ENCODE data around the gene SSTR3.
"Not testable (repeated sequence)": the region's sequence is repeated elsewhere in the genome, so short reads cannot be mapped to it uniquely, and the experiment has no call there.

The SSTR3 gene

DNA sequence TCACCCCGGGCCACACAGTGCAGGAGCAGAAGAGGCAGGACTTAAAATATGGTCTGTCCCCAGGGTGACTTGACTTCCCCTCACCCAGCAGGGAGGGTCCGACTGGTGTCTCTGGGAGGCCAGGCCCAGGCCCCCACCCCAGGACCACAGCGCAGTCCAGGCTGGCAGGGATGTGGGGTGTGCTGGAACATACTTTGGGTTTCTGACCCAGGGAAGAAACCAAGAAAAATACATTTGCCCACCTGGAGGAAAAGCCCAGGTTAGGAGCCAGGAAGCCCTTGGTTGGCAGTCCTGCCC is 29.4 kb downstream of the SSTR3 start:
- DNase-seq (ENCODE audit: low read depth in 2 of 2, low spot score in 1 of 2), result no peak

DNA sequence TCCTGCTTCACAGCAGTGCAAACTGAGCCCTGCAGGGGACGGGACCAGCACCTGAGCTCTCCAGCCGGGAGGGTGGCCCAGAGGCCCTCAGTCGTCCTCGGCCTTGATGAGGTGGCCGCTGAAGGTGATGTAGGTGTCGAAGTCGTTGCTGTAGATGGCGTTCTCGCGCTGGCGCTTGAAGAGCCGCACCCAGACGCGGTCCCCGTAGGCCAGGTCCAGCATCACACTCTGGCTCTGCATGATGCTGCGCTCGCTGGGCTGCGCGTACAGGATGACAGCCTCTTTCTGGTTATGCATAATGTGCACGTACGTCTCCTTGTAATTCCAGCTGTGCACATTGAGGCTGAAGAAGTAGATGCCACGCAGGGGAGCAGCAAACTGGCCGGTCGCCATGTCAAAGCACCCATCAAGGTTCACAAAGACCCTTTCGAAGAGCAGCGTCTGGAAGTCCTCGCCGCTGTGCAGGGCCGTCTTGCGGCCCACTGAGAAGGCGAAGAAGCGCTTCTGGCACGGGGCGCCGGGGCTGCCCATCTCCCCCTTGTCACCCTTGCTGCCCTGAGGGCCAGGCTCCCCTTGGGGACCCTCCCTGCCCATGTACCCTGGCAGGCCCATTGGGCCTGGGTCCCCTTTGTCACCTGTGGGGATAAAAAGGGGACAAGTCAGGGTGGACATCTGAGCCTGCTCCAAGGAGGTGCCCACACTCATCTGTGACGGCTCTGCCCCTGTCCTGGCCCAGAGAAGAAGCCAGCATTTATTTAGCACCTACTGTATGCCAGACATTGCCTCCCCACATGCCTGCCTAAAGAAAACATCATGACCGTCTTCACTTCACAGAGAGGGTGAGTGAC is 30.0 kb downstream of the SSTR3 start:
- no peak for DNase-seq (ENCODE audit: low read depth in 2 of 2, low spot score in 1 of 2)

DNA sequence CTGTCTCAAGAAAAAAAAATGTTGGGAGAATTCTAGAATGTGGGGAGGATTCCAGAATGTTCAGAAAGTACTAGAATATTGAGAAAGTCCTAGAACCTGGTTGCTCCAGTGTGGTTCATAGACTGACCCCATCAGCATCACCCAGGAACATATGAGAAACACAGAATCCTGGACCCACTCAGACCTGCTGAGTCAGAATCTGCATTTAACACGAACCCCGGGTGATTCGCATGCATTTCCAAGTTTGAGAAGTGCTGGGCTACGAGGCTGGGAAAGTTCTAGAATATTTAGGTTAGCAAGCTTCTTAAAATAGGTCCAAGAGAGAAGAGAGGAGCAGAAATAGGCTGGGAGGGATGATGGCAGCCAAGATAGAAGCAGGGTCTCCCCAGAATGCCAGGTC is 30.6 kb downstream of the SSTR3 start:
- DNase-seq (ENCODE audit: low read depth in 2 of 2, low spot score in 1 of 2), result no peak

DNA sequence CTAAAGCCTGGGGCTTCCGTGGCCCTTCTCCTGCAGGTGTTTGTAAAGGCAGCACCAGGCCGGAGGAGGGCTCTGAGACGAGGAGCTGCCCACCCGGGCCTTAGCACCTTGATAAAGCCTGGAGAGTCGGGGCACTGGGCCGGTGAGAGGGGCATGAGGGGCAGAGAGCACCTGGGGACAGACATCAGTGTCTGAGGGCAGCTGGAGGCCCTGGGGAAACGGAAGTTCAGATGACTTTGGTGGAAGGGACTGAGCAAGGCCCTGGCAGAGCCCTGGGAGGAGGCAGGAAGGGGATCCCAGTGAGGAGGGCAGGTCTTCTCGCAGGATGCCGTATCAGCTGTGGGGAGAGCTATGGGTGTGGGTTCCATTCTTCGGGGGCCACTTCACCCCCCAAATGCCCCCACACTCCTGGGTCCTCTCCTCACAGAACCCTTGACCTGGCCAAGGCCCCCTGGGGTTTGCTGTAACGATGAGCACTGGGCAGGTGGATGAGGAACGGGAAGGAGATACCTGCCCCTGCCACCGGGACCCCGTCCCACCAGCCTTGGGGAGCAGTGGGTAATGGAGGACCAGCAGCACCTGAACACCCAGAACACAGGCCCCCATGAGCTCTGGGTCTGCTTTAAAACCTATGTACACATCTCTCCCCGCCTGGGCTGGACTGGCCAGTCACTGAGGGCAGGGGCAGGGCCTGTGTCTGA is 31.6 kb downstream of the SSTR3 start:
- no peak for DNase-seq (ENCODE audit: low read depth in 2 of 2, low spot score in 1 of 2)

DNA sequence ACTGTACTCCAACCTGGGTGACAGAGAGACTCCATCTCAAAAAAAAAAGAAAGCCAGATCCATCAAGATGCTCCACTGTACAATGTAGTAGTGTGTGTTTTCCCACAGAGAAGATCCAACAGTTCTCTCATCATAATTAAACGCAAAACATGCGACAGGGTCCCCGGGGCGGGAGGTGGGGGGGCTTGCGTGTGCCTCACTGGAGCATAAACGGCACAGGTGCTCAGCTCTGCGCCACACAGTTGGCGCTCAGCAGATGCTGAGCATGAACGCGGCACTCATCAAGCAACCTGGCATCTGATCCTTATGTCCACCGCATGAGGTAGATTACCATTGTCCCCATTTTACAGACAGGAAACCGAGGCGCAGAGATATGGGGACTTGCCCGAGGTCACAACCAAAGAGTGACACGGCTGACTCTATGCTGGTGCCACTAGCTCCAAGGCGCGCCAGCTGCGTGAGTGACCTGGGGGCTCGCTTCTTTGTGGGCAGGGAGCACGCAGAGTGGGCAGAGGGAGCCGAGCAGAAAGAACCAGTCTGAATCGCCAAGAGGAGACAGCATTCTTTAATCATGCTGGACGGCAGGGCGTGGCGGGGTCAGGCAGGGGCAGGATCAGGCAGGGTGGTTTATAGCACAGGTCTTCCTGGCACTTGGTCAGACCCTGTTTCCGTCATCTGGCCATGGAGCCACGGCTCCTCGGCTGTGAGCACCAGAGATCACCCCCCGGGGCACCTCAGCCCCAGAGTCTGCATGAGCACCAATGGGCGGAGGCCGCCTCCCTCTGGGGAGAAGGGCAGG is 32.5 kb downstream of the SSTR3 start:
- no peak for DNase-seq (ENCODE audit: low read depth in 2 of 2, low spot score in 1 of 2)

DNA sequence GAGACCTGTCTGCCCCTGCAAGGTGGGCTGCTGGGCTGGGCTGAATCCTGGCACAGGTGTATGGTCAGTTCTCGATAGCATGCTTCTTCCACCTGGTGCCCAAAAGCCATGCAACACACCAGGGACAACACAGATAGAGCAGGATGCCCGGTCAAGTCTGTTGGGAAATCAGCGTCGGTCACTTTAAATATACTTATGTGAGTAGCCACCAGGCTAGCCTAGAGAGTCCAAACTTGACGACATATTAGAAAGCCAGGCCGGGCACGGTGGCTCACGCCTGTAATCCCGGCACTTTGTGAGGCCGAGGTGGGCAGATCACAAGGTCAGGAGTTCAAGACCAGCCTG is 33.2 kb downstream of the SSTR3 start:
- DNase-seq (ENCODE audit: low read depth in 2 of 2, low spot score in 1 of 2), result no peak

DNA sequence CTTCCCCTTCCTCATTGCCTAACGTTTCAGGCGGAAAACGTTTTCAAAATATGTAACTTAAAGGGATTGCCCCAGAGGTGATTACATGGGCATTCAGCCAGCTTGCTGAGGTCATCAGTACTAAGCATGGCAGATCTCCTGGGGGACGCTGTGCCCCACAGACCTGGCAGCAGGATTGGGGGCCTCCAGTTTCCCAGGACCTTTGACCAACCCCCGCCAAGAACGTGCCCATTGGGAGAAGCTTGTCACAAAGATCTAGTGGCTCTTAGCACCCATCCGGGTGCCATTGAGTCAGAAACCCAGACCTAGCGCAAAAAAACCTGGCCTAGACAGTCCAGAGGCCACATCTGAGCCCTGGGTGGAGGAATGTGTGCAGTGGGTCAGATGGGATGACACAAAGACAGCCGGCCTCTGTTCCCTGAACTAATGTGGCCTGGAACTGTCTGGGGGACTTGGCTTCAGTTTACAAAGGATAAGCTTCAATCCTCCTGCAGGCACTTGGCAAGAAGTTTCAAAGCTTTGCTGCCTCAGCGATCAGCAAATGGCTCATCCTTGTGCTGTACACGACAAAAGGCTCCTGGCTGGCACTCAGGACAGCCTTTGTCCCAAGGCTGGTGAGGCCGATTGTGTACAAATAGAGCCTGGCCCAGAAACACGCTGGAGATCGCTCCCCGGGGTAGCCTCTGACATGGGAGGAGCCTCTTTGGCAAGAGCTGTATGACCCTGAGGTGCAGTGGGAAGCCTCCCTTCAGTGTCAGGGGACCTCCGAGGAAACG is 33.7 kb downstream of the SSTR3 start:
- no peak for DNase-seq (ENCODE audit: low read depth in 2 of 2, low spot score in 1 of 2)

DNA sequence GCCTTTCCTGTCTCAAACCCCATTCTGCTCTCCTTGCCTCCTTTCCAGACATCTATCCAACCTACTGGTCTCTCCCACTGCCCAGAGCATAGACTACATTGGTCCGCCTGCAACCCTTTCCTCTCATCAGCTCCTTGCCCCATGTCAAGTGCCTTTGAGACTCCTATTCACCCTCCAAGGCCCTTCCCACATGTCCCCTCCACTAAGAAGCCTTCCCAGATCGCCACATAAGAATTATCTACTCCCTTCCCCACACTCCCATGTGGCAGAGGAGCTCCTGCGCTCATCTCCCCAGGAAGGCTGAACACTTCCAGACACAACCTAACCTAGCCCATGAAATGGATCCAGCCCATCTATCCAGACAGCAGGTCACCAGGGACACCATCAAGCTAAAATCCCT is 34.5 kb downstream of the SSTR3 start:
- no peak for DNase-seq (ENCODE audit: low read depth in 2 of 2, low spot score in 1 of 2)

DNA sequence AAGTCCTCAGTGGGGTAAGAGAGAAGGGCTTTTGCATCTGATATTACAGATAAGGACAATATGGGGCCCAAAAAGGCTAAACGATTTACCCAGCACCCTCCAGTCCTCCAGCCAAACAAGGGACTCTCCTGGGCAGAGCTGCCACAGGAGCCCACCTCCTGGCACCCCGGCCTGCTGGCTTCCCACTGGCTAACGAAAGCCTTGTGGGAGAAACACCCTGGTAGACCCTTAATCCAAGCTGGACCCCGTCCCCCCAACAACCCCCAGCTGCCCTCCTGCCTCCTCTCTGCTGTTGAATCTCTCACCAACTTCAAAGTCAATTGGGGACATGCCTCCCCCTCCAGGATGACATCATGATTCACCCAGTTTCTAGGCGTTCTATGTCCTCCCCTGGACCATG is 35.1 kb downstream of the SSTR3 start:
- no peak for DNase-seq (ENCODE audit: low read depth in 2 of 2, low spot score in 1 of 2)

DNA sequence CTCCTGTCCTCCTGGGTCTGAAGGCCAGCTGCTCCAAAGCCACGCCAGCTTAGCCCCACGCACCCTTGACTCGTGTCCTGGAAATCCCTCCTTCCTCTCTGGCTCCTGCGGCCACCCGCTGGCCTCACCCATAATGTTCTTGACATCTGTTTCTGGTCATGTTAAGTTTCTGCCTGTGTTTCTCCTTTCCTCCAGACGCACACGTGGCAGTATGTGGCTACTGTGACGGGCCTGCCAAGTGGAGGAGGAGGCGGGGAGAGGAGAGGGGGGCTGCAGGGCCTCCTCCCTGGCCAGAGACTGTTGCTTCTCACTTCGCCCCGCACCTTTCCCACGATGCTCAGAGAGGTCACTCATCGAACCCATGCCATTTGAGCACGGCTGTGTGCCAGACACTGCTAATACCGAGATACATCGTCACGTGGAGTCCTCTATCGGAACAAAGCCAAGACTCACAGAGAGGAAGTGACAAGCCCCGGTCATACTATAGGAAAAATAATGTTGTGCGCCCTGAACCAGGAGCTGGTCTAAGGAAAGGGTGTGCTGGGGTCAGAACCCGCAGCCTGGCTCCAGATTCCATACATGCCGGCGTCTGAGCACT is 35.7 kb downstream of the SSTR3 start:
- no peak for DNase-seq (ENCODE audit: low read depth in 2 of 2, low spot score in 1 of 2)

DNA sequence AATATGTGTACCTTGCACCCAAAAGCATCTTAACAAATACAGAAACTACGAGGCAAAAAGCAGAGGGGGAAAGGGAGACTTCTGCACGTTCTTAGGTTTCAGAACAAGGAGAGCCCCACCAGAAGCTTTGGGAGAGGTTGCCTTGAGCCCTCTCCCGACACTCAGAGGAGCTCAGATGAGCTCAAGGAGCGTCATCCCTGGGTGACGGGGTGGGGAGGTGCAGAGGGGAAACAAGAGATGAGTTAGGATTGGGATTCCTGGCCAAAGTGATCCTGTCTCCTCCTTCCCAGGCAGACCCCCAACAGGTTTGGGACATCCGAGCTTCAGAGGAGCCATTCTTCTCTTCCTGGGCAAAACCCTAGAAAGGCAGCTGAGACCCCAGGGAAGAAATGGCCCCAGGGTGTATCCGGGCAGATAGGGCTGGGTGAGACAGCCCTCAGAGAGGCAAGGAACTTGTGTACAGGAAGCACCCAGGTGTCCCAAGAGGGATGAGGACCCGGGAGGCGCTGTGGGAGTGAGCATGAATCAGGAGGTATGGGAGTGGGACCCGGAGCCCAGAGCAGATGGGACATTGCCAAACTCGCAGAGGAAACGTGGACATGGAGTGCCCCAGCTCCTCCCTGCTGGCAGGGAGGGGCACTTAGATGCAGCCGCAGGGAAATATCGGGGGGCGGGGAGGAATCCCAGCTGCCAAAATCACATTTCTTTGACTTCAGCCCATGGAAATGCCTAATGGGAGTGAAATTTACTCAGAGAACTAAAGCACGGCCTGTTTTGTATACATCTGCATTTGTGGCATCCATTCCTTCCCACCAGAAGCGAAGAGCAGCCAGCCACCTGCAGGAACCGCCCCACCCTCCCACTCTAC is 36.6 kb downstream of the SSTR3 start:
- no peak for DNase-seq (ENCODE audit: low read depth in 2 of 2, low spot score in 1 of 2)

DNA sequence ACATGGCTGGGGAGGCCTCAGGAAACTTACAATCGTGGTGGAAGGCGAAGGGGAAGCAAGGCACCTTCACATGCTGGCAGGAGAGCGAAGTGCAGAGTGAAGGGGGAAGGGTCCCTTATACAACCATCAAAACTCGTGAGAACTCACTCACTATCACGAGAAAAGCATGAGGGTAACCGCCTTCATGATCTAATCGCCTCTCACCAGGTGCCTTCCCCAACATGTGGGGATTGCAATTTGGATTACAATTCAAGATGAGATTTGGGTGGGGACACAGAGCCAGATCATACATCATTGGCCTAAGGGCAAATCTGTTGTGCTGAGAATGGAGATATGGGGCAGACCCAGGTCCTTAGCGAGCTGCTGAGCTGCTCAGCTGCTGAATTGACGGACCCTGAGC is 37.3 kb downstream of the SSTR3 start:
- DNase-seq (ENCODE audit: low read depth in 2 of 2, low spot score in 1 of 2), result no peak

DNA sequence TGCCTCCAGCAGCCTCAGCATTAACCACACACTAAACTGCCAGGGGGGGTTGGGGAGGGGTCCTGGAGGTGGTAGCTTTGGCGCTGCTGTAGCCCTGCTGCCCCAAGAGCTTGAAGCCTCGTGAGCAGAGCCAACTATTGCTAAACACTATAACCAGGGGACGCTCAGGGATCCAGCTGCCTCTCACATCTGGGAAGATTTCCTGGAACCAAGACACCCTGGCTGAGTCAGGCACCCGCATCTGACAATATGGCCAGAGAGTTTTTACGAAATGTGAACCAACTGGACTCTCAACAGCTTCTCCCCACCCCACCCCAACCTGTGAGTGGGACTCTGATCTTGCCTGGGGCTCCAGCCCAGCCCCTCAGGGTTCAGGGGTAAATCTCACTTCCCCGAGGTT is 38.6 kb downstream of the SSTR3 start:
- DNase-seq (ENCODE audit: low read depth in 2 of 2, low spot score in 1 of 2), result no peak

DNA sequence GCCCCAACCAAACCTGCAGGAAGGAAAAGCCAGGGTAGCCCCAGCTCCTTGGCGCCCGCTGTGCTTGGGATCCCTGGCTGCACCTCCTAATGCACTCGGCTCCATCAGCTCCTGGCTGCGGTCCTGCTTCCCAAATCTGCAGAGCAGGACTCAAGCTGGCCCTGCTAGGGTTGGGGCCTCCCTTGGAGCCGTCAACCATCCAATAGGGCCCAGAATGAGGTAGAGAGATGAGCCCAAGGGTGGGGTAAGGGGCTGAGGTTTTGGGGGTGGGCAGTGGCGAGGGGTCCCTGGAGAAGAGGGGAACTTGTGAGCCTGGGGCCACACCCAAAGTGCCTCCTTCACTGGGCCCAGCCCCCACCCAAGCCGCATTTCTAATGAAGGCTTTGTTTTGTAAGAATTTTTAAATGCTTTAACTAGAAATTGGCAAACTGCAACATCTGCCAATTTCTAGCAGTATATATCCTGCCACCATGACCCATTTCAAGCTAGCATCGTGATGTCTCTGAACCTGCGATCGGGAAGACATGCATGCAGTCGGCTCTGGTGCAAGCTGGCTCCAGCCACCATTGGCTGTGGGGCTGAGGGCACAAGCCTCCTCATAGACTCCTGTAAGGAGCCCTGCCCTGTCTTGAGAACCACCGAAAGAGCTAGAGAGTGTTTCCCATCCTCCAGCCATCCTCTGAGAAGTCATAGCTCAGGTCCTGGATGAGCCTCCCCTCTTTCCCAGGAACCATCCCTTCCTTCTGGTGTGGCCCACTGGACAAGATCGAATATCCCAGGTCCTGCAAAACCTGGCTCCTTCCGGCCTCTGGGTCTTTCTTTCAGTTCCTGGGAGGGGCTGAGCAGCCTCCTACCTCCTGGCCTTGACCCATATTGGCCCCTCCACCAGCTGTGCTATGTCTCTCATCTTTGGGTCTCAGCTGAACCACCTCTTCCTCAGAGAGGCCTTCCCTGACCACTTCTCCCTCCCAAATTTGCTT is 39.7 kb downstream of the SSTR3 start:
- no peak for DNase-seq (ENCODE audit: low read depth in 2 of 2, low spot score in 1 of 2)

DNA sequence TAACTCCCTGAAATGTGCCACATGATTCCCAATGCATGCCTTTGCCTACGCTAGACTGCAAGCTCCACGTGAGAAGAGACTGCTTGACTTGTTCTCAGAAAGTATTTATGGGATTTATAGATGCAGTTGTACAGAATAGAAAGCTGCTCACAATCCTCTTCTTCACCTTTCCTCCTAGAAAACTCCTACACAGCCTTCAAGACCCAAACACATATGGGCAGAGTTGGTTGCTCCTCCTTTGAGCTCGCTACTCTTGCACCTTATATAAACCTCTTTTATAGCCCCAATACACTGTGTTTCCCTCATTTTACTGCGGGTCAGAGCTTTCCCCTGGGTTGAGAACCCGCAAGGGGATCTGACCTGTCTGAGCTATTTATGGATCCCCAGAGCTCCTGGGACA is 40.6 kb downstream of the SSTR3 start:
- no peak for DNase-seq (ENCODE audit: low read depth in 2 of 2, low spot score in 1 of 2)

DNA sequence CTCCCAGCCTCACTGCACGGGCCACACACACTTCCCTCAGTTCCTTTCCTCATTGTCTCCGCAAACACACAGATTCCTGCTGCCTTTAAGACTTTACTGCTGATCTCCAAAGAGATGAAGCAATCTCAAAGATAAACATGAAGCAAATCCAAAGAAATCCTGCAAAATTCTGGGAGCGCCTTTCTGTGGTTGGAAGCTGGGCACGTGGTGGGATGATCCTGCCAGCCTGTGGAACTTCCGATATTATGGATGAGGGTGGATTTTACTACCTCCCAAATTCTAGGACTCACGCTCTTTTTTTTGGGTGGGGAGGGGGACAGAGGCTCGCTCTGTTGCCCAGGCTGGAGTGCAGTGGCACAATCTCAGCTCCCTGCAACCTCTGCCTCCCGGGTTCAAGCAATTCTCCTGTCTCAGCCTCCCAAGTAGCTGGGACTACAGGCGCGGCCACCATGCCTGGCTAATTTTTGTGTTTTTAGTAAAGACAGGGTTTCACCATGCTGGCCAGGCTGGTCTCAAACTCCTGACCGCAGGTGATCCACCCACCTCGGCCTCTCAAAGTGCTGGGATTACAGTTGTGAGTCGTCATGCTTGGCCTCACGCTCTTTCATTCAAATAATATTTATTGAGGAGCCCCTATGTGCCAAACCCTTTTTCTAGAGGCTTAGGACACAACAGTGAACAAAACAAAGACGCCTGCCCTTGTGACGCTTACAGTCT is 41.4 kb downstream of the SSTR3 start:
- not testable (repeated sequence) for DNase-seq (ENCODE audit: low read depth in 2 of 2, low spot score in 1 of 2)

DNA sequence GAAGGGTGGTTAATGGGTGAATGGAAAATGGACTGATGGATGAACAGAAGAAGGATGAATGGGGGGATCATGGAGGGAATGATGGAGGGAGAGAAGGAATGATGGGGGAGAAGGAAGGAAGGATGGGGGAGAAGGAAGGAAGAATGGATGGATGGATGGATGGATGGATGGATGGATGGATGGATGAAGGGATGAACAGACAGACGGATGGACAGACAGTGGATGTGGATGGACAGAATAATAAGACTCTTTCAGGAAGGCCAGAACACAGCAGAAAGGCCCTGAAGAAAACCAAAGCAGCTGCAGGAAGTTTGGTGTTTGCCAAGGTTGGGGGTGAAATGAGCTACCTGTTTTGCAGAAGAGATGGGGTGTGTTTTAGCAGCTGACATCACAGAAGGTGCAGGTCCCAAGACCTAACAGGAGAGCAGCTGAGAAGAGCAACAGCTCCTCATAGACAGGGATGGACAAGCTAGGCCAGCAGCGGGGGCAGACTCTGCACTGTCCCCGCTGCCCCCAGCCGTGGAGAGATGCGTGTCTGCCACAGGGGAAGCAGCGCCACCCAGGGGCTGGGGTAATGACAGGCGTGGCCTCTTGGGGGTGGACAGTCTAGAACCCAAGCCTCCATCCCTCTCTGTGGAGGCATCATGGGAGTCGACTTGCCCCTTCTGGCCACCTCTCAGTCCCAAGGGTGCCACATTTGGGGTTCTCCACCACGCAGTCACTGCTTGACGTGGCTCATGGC is 42.2 kb downstream of the SSTR3 start:
- no peak for DNase-seq (ENCODE audit: low read depth in 2 of 2, low spot score in 1 of 2)

DNA sequence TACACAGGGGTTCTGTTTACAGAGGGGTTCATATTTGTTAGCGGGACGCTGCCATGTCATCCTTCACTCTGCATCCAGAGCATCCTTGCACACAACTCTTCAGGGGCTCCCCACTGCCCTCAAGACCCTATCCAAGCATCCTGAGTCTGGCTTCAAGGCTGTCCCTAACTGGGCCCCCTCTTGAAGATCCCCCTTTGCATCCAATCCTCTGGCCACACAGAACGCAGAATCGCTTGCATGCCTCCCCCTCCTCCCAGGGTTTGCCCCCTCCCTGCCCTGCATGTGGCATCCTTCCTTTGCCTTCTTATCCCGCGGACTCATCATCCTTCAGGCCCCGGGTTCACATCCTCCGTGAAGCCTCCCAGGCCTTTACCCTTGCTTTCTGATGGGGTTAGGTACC is 42.9 kb downstream of the SSTR3 start:
- DNase-seq (ENCODE audit: low read depth in 2 of 2, low spot score in 1 of 2), result no peak
